Vagina (tissue), 2 donors: ENCODE data around the gene ZBTB5.

Experiments used
- POLR2A ChIP-seq, 2 donors: fragments of 450-650 bp; IDR thresholded peaks; one replicate each; pipeline ENCODE4 v1.6.1; 2017; ENCODE audit warnings: antibody characterized with exemption in 2 of 2, mild to moderate bottlenecking in 2 of 2, moderate library complexity in 2 of 2
- POLR2AphosphoS5 ChIP-seq, 2 donors: sonication (generic); formaldehyde crosslinking; IDR thresholded peaks; one replicate each; pipeline ENCODE4 v1.9.0; 2017; ENCODE audit warnings: antibody characterized with exemption in 2 of 2, mild to moderate bottlenecking in 2 of 2, low read depth in 1 of 2; ENCODE audit not compliant: insufficient read depth in 1 of 2
- TF ChIP-seq, protein P1 (sequence below), 3 experiments: fragments of 450-650 bp in 2 of 3; fragments of 200-600 bp in 1 of 3; sonication (generic) in 1 of 3; IDR thresholded peaks; one replicate each; pipeline ENCODE4 v1.5.1; 2017 to 2019; ENCODE audit warnings: antibody characterized with exemption in 3 of 3, mild to moderate bottlenecking in 2 of 3, moderate library complexity in 2 of 3

GRCh38 chr9:37424686-37425297 lies 40.5 kb downstream of the ZBTB5 start:
- TF ChIP-seq POLR2A (IDR thresholded peaks at IDR 0.05) (no peak), POLR2AphosphoS5 (IDR thresholded peaks at IDR 0.05; ENCODE audit: insufficient read depth in 1 of 2, low read depth in 1 of 2) (no peak)
- TF ChIP-seq, protein P1, sequence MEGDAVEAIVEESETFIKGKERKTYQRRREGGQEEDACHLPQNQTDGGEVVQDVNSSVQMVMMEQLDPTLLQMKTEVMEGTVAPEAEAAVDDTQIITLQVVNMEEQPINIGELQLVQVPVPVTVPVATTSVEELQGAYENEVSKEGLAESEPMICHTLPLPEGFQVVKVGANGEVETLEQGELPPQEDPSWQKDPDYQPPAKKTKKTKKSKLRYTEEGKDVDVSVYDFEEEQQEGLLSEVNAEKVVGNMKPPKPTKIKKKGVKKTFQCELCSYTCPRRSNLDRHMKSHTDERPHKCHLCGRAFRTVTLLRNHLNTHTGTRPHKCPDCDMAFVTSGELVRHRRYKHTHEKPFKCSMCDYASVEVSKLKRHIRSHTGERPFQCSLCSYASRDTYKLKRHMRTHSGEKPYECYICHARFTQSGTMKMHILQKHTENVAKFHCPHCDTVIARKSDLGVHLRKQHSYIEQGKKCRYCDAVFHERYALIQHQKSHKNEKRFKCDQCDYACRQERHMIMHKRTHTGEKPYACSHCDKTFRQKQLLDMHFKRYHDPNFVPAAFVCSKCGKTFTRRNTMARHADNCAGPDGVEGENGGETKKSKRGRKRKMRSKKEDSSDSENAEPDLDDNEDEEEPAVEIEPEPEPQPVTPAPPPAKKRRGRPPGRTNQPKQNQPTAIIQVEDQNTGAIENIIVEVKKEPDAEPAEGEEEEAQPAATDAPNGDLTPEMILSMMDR (IDR thresholded peaks at IDR 0.05): no peak
